Osteocyte (in vitro differentiated cells): ENCODE results near the gene PLXNB3. TPM values are rescaled to one million over a fixed set of nuclear protein-coding genes. Genes with fewer than 3 reads are reported as not detected.
"Not testable (repeated sequence)": the region's sequence is repeated elsewhere in the genome, so short reads cannot be mapped to it uniquely, and the experiment has no call there.

Source experiments
- DNase-seq: peaks from one replicate; pipeline ENCODE4 v3.0.0; 2021; ENCODE audit warnings: mixed read lengths; ENCODE audit not compliant: unreplicated experiment; ENCODE audit errors: extremely low spot score
- H3K27ac Mint-ChIP-seq: one replicate; pipeline ENCODE4 v1.8.0; 2021; ENCODE audit warnings: mild to moderate bottlenecking, mixed read lengths; ENCODE audit not compliant: unreplicated experiment
- H3K27me3 Mint-ChIP-seq: one replicate; pipeline ENCODE4 v1.8.0; 2021; ENCODE audit warnings: mixed read lengths; ENCODE audit not compliant: unreplicated experiment
- H3K36me3 Mint-ChIP-seq: one replicate; pipeline ENCODE4 v1.8.0; 2021; ENCODE audit warnings: mixed read lengths; ENCODE audit not compliant: unreplicated experiment
- H3K4me1 Mint-ChIP-seq: one replicate; pipeline ENCODE4 v1.8.0; 2021; ENCODE audit warnings: mixed read lengths; ENCODE audit not compliant: unreplicated experiment
- H3K4me3 Mint-ChIP-seq: one replicate; pipeline ENCODE4 v1.8.0; 2021; ENCODE audit warnings: mild to moderate bottlenecking, moderate library complexity, mixed read lengths; ENCODE audit not compliant: unreplicated experiment
- H3K9me3 Mint-ChIP-seq: one replicate; pipeline ENCODE4 v1.8.0; 2021; ENCODE audit warnings: mixed read lengths; ENCODE audit not compliant: unreplicated experiment
- CTCF ChIP-seq: fragments of 200-600 bp; sonication (generic); IDR thresholded peaks from 2 replicates; pipeline ENCODE4 v1.5.0; 2021; ENCODE audit warnings: antibody characterized with exemption, mild to moderate bottlenecking, moderate library complexity
- total RNA-seq: library from RNA; stranded (reverse); gene quantifications from 2 replicates; pipeline ENCODE4 v1.2.1, GENCODE V29; 2021

Gene PLXNB3
- total RNA-seq, 1 donor from 2014 or later = 8.7 TPM

GRCh38 chrX:153736871-153737441 lies 27.1 kb upstream of the PLXNB3 start:
- H3K36me3 Mint-ChIP-seq = peaks cover 11% of the 10 kb centered on the region

GRCh38 chrX:153738056-153738605 lies 25.9 kb upstream of the PLXNB3 start:
- no peak for TF ChIP-seq CTCF
- H3K27ac Mint-ChIP-seq = no peak overlapping the region
- H3K4me1 Mint-ChIP-seq = peaks cover 2% of the 10 kb centered on the region
- H3K27me3 Mint-ChIP-seq = no peaks in the 10 kb centered on the region
- peaks cover 8% of the 10 kb centered on the region for H3K36me3 Mint-ChIP-seq
- peaks cover 3% of the 10 kb centered on the region for H3K9me3 Mint-ChIP-seq
- H3K4me3 Mint-ChIP-seq = no peak overlapping the region
- DNase-seq = no peak

More at GRCh38 chrX:153736871-153737441, 27.1 kb upstream of the PLXNB3 start:
- Mint-ChIP-seq H3K9me3 (peaks cover 4% of the 10 kb centered on the region), H3K4me1 (peaks cover 2% of the 10 kb centered on the region), H3K27me3 (no peaks in the 10 kb centered on the region), H3K27ac (no peak overlapping the region), H3K4me3 (no peak overlapping the region)
- no peak for DNase-seq
- no peak for TF ChIP-seq CTCF

GRCh38 chrX:153739754-153740486 lies 24.1 kb upstream of the PLXNB3 start:
- Mint-ChIP-seq H3K36me3 (peaks cover 8% of the 10 kb centered on the region), H3K4me1 (peaks cover 2% of the 10 kb centered on the region), H3K27me3 (no peaks in the 10 kb centered on the region), H3K9me3 (peaks cover 1% of the 10 kb centered on the region), H3K4me3 (no peak overlapping the region), H3K27ac (no peak overlapping the region)
- TF ChIP-seq CTCF = no peak
- no peak for DNase-seq

GRCh38 chrX:153740631-153741222 lies 23.3 kb upstream of the PLXNB3 start:
- H3K4me1 Mint-ChIP-seq = peaks cover 2% of the 10 kb centered on the region
- H3K27me3 Mint-ChIP-seq = no peaks in the 10 kb centered on the region
- H3K27ac Mint-ChIP-seq = no peak overlapping the region
- H3K36me3 Mint-ChIP-seq = peaks cover 8% of the 10 kb centered on the region
- no peak for DNase-seq
- no peak overlapping the region for H3K4me3 Mint-ChIP-seq
- TF ChIP-seq CTCF = no peak
- no peaks in the 10 kb centered on the region for H3K9me3 Mint-ChIP-seq

GRCh38 chrX:153741446-153741845 lies 22.6 kb upstream of the PLXNB3 start:
- Mint-ChIP-seq H3K27ac (no peak overlapping the region), H3K4me3 (no peak overlapping the region), H3K4me1 (peaks cover 2% of the 10 kb centered on the region), H3K36me3 (peaks cover 8% of the 10 kb centered on the region), H3K27me3 (no peaks in the 10 kb centered on the region), H3K9me3 (peaks cover 4% of the 10 kb centered on the region)
- DNase-seq = no peak
- TF ChIP-seq CTCF = no peak

- H3K4me1 Mint-ChIP-seq, H3K27me3 Mint-ChIP-seq, H3K9me3 Mint-ChIP-seq, H3K27ac Mint-ChIP-seq, H3K36me3 Mint-ChIP-seq, H3K4me3 Mint-ChIP-seq, DNase-seq: not testable (repeated sequence)
Observed at GRCh38 chrX:153742111-153742510, 21.9 kb upstream of the PLXNB3 start.

GRCh38 chrX:153742796-153743467 lies 21.1 kb upstream of the PLXNB3 start:
- H3K4me1 Mint-ChIP-seq, H3K4me3 Mint-ChIP-seq, H3K27me3 Mint-ChIP-seq, H3K36me3 Mint-ChIP-seq, DNase-seq, H3K27ac Mint-ChIP-seq, H3K9me3 Mint-ChIP-seq: not testable (repeated sequence)
